T-helper 2 cell treated with Interferon-gamma antibody and Interleukin-4, amounts not matched to agents 5 μg/mL and 100 μg/mL, for 36 hours (primary cell): Measurements from ENCODE around the gene SLC7A1.

Source experiments
- DNase-seq: peaks from one replicate; pipeline ENCODE4 v3.0.0; 2021; ENCODE audit warnings: low spot score
- H3K27ac Mint-ChIP-seq: one replicate; pipeline ENCODE4 v1.8.0; 2021; ENCODE audit warnings: mild to moderate bottlenecking, mixed read lengths
- H3K27me3 Mint-ChIP-seq: one replicate; pipeline ENCODE4 v1.8.0; 2021; ENCODE audit warnings: low read depth, mixed read lengths
- H3K36me3 Mint-ChIP-seq: one replicate; pipeline ENCODE4 v1.8.0; 2021; ENCODE audit warnings: low read depth, mixed read lengths
- H3K4me1 Mint-ChIP-seq: one replicate; pipeline ENCODE4 v1.8.0; 2021; ENCODE audit warnings: low read depth, mixed read lengths
- H3K4me3 Mint-ChIP-seq: one replicate; pipeline ENCODE4 v1.8.0; 2022; ENCODE audit warnings: mild to moderate bottlenecking, moderate library complexity, mixed read lengths
- H3K9me3 Mint-ChIP-seq: one replicate; pipeline ENCODE4 v1.8.0; 2021; ENCODE audit warnings: mixed read lengths

The SLC7A1 gene

DNA sequence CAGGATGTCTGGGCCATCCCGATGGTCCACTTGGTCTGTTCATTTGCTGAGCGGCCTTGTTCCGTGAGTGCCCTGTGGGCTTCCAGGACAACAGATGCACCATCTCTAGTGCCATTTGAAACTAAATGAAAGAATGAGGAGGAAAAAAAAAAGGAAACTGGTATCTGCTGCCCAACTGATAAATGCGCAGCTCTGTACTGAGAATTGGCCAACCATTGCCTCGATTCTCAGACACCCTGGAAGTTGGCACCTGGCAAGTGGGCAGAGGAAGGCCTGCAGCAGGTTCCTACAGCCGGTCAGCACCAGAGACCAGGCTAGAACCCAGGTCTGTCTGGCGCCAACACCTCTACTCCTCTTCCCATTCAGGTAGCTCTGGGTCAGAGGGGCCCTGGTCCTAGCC lies 18.9 kb downstream of the SLC7A1 start:
- DNase-seq = no peak
- H3K27ac Mint-ChIP-seq = no peak overlapping the region
- no peaks in the 10 kb centered on the region for H3K27me3 Mint-ChIP-seq
- peaks cover 11% of the 10 kb centered on the region for H3K36me3 Mint-ChIP-seq
- no peak overlapping the region for H3K4me3 Mint-ChIP-seq
- peaks cover 25% of the 10 kb centered on the region for H3K4me1 Mint-ChIP-seq
- H3K9me3 Mint-ChIP-seq = no peaks in the 10 kb centered on the region

DNA sequence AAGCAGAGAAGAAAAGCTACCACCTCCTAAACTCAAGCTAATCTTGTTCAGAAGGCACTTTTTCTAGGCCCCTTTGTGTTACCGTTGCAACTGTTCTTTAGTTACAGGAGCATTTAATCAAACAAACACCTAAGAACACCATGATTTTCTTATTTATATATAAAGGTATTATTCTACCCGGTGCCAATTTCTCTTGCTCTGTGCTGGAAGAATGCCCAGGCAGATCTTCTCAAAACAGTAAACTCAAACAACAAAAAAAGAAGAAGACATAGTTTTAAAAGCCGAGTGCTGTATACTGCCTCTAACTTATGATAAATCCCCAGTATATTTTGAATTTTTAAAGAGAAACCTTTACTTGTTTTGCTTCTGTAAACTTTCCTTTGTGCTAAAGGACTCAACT lies 20.4 kb downstream of the SLC7A1 start:
- H3K36me3 Mint-ChIP-seq = peaks cover 8% of the 10 kb centered on the region
- H3K9me3 Mint-ChIP-seq = no peaks in the 10 kb centered on the region
- H3K27me3 Mint-ChIP-seq = no peaks in the 10 kb centered on the region
- H3K4me3 Mint-ChIP-seq = no peak overlapping the region
- peaks cover 27% of the 10 kb centered on the region for H3K4me1 Mint-ChIP-seq
- no peak overlapping the region for H3K27ac Mint-ChIP-seq
- no peak for DNase-seq

DNA sequence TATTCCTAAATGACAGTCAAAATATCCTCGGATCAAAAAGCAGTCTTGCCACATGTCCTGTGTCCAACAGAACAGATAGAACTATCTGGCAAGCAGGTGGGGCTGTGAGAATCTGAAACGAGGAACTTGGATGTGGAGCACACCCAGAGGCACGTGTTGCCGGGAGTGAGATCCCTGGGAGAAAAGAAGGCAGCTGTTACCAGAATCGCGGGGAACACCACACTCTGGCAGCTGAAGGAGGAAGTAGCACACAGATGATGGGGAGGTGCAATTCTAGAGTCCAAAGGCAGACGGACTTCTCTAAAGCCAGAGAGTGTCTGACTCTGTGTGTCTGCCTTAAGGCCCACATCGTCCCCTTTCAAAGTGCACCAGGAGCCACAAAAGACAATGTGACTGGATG lies 22.3 kb downstream of the SLC7A1 start:
- no peaks in the 10 kb centered on the region for H3K27me3 Mint-ChIP-seq
- no peak for DNase-seq
- H3K27ac Mint-ChIP-seq = peak overlapping the region; percentile 60
- no peaks in the 10 kb centered on the region for H3K9me3 Mint-ChIP-seq
- peaks cover 31% of the 10 kb centered on the region for H3K4me1 Mint-ChIP-seq
- H3K36me3 Mint-ChIP-seq = peaks cover 8% of the 10 kb centered on the region
- no peak overlapping the region for H3K4me3 Mint-ChIP-seq

DNA sequence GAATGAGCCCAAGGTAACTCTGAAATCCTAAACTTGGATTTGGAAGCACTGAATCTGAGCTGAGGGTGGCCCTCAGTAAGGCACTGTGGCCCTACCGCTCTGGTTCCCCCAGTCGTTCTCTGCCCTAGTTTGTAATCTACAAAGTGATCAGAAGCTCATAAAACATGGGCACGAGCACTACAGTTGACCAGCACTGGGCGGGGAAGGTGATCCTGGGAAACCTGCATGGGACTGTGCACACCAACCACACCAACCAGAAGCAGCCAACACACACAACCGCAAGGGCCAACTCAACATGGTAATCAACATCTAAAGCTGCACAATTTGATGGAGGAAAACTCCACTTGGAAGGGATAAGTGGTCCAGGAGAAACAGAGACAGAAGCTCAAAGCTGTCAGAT lies 22.9 kb downstream of the SLC7A1 start:
- Mint-ChIP-seq H3K4me3 (no peak overlapping the region), H3K27me3 (no peaks in the 10 kb centered on the region), H3K36me3 (peaks cover 5% of the 10 kb centered on the region), H3K9me3 (no peaks in the 10 kb centered on the region), H3K27ac (peak overlapping the region; percentile 31), H3K4me1 (peaks cover 31% of the 10 kb centered on the region)
- DNase-seq = no peak

DNA sequence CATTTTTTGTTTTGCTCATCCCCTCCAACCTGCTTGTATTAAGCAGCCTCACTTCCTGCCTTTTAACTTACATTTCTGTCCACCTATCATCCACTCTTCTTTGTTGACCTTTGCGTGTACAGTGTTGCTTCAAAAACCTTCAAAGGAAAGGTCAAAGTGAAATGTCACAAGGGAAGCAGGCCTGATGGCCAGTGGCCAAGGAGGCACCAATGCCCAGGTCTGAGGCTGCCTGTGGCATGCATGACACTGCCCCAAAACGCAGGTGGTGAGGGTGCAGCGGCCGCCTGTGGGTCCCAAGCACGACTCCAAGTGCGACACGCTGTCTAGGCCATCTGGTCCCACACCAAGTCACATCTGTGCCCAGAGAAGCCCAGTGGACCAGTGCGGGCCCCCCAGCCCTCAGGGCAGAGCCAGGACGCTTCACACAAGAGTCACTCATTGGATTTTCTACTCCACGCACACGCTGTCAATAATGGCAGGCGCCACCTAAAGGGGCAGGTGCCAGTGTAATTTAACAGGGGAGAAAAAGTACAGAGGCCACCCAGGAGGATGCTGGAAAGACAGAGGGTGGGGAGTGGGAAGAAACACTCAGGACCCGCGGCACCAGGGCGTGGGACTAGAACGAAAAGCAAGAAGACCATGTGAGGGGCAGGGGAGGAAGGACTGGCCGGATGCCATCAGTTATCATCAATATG lies 23.5 kb downstream of the SLC7A1 start:
- no peak overlapping the region for H3K4me3 Mint-ChIP-seq
- H3K4me1 Mint-ChIP-seq = peaks cover 31% of the 10 kb centered on the region
- H3K9me3 Mint-ChIP-seq = no peaks in the 10 kb centered on the region
- H3K27me3 Mint-ChIP-seq = no peaks in the 10 kb centered on the region
- peak overlapping the region; percentile 36 for H3K27ac Mint-ChIP-seq
- no peak for DNase-seq
- H3K36me3 Mint-ChIP-seq = peaks cover 5% of the 10 kb centered on the region

DNA sequence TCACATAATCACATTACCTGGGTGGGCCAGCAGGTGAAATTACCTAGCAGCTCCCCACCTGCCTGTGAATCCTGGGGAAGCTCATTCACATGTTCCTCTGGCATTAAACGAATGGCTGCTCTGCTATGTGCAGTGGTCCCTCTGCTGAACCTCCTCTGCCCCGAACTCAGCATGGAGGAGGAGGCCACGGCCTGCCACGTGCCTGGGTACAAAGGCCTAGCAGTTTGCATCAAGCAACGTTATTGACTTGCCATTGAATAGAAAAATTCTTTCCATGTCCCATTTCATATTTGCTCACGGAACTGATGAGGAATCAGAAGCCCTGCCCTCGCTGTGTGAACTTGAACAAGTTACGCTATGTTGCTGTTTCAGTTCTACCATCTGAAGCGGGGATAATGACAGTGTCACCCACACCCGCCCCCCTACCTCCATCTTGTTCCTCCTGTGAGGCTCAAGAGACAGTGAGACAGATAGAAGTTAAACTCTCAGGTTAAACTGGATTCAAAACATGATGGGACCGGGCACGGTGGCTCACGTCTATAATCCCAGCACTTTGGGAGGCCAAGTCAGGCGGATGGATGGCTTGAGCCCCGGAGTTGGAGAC lies 25.3 kb downstream of the SLC7A1 start:
- Mint-ChIP-seq H3K4me3 (no peak overlapping the region), H3K9me3 (no peaks in the 10 kb centered on the region), H3K27me3 (no peaks in the 10 kb centered on the region), H3K36me3 (peaks cover 1% of the 10 kb centered on the region), H3K4me1 (peaks cover 34% of the 10 kb centered on the region), H3K27ac (no peak overlapping the region)
- DNase-seq = no peak

- no peak for DNase-seq
- Mint-ChIP-seq H3K27me3 (no peaks in the 10 kb centered on the region), H3K4me3 (no peak overlapping the region), H3K9me3 (no peaks in the 10 kb centered on the region), H3K36me3 (no peaks in the 10 kb centered on the region), H3K27ac (no peak overlapping the region), H3K4me1 (peaks cover 32% of the 10 kb centered on the region)
These were observed 26.0 kb downstream of the SLC7A1 start for GRCh38 chr13:29569253-29570050.

GRCh38 chr13:29568731-29569130 lies 26.8 kb downstream of the SLC7A1 start:
- Mint-ChIP-seq H3K36me3 (no peaks in the 10 kb centered on the region), H3K9me3 (no peaks in the 10 kb centered on the region), H3K4me3 (no peak overlapping the region), H3K27ac (no peak overlapping the region), H3K4me1 (peaks cover 29% of the 10 kb centered on the region), H3K27me3 (no peaks in the 10 kb centered on the region)
- no peak for DNase-seq

- no peak overlapping the region for H3K4me3 Mint-ChIP-seq
- H3K27me3 Mint-ChIP-seq = no peaks in the 10 kb centered on the region
- no peaks in the 10 kb centered on the region for H3K9me3 Mint-ChIP-seq
- H3K36me3 Mint-ChIP-seq = no peaks in the 10 kb centered on the region
- peaks cover 22% of the 10 kb centered on the region for H3K4me1 Mint-ChIP-seq
- H3K27ac Mint-ChIP-seq = no peak overlapping the region
- no peak for DNase-seq
These were observed 28.1 kb downstream of the SLC7A1 start for GRCh38 chr13:29567411-29567810.

- Mint-ChIP-seq H3K9me3 (no peaks in the 10 kb centered on the region), H3K27ac (no peak overlapping the region), H3K4me1 (peaks cover 15% of the 10 kb centered on the region), H3K36me3 (no peaks in the 10 kb centered on the region), H3K4me3 (no peak overlapping the region), H3K27me3 (no peaks in the 10 kb centered on the region)
- DNase-seq = no peak
These were observed 29.3 kb downstream of the SLC7A1 start for GRCh38 chr13:29566206-29566605.

GRCh38 chr13:29564818-29565217 lies 30.7 kb downstream of the SLC7A1 start:
- DNase-seq = no peak
- no peaks in the 10 kb centered on the region for H3K27me3 Mint-ChIP-seq
- no peak overlapping the region for H3K27ac Mint-ChIP-seq

DNA sequence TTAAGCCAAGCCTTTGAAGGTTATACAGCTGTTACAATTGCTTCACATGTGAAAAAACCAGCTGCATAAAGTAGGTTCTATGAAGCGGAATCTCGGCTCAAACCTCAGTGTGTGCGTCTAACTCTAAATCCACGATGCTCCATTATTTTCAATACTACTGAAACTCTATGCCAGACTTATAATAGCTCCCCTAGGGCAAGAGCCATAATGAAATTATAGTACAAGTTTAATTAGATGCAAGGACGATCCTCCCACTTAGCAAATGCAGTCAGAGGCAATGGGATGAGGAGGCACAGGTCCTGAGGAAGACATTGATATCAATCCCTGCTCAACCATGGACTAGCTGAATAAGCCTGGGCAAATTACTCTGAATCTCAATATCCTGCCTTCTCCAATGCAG lies 31.1 kb downstream of the SLC7A1 start:
- Mint-ChIP-seq H3K4me3 (no peak overlapping the region), H3K27ac (no peak overlapping the region), H3K9me3 (no peaks in the 10 kb centered on the region), H3K27me3 (no peaks in the 10 kb centered on the region), H3K36me3 (no peaks in the 10 kb centered on the region), H3K4me1 (peaks cover 8% of the 10 kb centered on the region)
- no peak for DNase-seq

More at GRCh38 chr13:29564818-29565217, 30.7 kb downstream of the SLC7A1 start:
- no peaks in the 10 kb centered on the region for H3K9me3 Mint-ChIP-seq
- H3K4me3 Mint-ChIP-seq = no peak overlapping the region
- no peaks in the 10 kb centered on the region for H3K36me3 Mint-ChIP-seq
- peaks cover 8% of the 10 kb centered on the region for H3K4me1 Mint-ChIP-seq

DNA sequence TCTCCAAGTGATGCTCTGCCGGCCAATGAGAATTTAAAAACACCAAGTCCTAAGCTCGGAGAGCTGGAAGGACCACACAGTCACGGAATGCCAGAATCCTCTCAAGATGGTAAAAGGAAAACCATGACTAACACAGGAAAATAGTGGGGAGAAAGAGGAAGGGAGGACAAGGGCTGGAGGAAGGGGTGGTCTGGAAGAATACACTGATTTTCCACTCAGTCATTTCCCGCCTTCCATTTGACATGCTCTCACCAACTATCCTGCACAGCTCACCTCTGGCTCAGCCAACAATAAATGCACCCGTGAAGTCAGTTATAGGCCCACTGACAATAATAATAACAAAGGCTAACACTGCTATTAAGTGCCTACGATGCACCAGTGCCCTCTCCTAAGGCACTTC lies 31.5 kb downstream of the SLC7A1 start:
- peaks cover 8% of the 10 kb centered on the region for H3K4me1 Mint-ChIP-seq

GRCh38 chr13:29562786-29563438 lies 32.6 kb downstream of the SLC7A1 start:
- peaks cover 6% of the 10 kb centered on the region for H3K4me1 Mint-ChIP-seq
- H3K27me3 Mint-ChIP-seq = no peaks in the 10 kb centered on the region

More for the DNA sequence above, 31.5 kb downstream of the SLC7A1 start:
- DNase-seq = no peak
- no peak overlapping the region for H3K4me3 Mint-ChIP-seq
- no peaks in the 10 kb centered on the region for H3K36me3 Mint-ChIP-seq
- no peak overlapping the region for H3K27ac Mint-ChIP-seq
- H3K27me3 Mint-ChIP-seq = no peaks in the 10 kb centered on the region
- H3K9me3 Mint-ChIP-seq = no peaks in the 10 kb centered on the region

More at GRCh38 chr13:29562786-29563438, 32.6 kb downstream of the SLC7A1 start:
- no peak overlapping the region for H3K27ac Mint-ChIP-seq
- H3K36me3 Mint-ChIP-seq = no peaks in the 10 kb centered on the region
- no peak for DNase-seq
- H3K4me3 Mint-ChIP-seq = no peak overlapping the region
- no peaks in the 10 kb centered on the region for H3K9me3 Mint-ChIP-seq
